Measurements from ENCODE around the gene KIF13A. TPM values are rescaled to one million over a fixed set of nuclear protein-coding genes. Genes with fewer than 3 reads are reported as not detected.

KIF13A gene
- total RNA-seq, 2 donors from 2014 or later = 0.45 TPM; not detected in 1

DNA sequence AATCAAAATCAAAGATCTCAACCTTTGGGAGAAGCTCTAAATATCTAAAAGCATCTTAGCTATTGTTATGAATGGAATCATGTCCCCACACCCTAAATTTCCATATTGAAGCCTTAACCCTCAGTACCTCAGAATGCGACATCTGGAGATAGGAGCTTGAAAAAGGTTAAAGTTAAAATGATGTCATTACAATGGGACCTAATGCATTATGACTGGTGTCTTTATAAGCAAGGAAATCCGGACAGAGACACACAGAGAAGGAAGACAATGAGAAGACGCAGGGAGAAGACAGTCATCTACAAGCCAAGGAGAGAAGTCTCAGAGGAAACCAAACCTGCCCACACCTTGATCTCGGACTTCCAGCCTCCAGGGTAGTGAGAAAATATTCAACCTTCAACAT is 46.1 kb downstream of the KIF13A start:
- Mint-ChIP-seq H3K9me3 (peaks cover 4% of the 10 kb centered on the region), H3K4me3 (no peak overlapping the region), H3K36me3 (ENCODE audit: low read depth) (no peaks in the 10 kb centered on the region), H3K27ac (no peak overlapping the region), H3K4me1 (no peaks in the 10 kb centered on the region), H3K27me3 (peaks cover 29% of the 10 kb centered on the region)
- no peak for ATAC-seq (replicated peaks)

DNA sequence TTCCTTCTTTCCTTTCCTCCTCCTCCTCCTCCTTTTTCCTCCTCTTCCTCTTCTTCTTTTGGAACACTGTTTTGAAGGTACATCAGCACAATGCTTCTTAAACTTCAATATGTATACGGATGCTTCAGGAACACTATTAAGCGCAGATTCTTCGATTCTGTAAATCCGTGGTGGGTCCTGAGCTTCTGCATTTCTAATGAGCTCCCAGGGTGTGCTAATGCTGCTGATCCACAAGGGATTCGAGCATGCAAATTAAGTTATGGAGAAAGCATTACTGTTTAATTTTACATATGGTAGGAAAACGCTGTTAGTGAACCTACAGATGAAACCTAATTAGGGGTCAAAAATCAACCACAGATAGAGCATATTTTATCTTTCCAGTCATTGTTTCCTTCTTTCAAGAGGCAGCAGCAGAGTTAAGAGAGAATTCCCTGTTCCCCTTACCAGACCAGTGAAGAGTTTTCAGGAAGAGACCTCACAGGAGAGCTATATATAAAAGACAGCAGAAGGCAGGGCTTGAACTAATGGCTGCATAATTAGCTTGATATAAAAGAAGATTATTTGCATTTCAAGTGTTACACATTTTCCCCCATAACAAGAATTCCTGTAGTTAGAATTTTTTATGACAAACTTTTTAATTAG is 47.2 kb downstream of the KIF13A start:
- H3K27me3 Mint-ChIP-seq = peaks cover 26% of the 10 kb centered on the region
- ATAC-seq (replicated peaks) = no peak
- H3K9me3 Mint-ChIP-seq = peaks cover 4% of the 10 kb centered on the region

DNA sequence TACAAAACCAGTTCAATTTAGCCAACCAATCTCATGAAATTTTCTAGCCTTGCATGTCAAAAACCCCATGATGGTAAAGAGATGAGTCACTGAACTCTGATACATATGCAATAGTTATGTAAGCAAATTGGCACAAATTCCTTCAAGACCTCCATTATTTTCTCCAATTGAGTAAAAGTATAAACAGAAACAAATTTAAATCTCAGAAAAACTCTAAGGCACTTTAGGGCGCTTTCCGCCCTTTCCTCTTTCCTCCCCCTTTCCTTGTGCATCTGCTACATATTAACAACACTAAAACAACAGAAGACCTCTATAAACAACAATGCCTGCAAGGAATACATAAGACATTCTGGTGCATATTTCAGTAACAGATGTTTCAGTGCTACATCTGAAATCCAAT is 48.5 kb downstream of the KIF13A start:
- Mint-ChIP-seq H3K4me3 (no peak overlapping the region), H3K27me3 (peaks cover 17% of the 10 kb centered on the region), H3K36me3 (ENCODE audit: low read depth) (no peaks in the 10 kb centered on the region), H3K4me1 (no peaks in the 10 kb centered on the region), H3K27ac (no peak overlapping the region), H3K9me3 (peaks cover 4% of the 10 kb centered on the region)
- no peak for ATAC-seq (replicated peaks)

More for the DNA sequence above, 47.2 kb downstream of the KIF13A start:
- Mint-ChIP-seq H3K27ac (no peak overlapping the region), H3K4me3 (no peak overlapping the region), H3K36me3 (ENCODE audit: low read depth) (no peaks in the 10 kb centered on the region), H3K4me1 (no peaks in the 10 kb centered on the region)

DNA sequence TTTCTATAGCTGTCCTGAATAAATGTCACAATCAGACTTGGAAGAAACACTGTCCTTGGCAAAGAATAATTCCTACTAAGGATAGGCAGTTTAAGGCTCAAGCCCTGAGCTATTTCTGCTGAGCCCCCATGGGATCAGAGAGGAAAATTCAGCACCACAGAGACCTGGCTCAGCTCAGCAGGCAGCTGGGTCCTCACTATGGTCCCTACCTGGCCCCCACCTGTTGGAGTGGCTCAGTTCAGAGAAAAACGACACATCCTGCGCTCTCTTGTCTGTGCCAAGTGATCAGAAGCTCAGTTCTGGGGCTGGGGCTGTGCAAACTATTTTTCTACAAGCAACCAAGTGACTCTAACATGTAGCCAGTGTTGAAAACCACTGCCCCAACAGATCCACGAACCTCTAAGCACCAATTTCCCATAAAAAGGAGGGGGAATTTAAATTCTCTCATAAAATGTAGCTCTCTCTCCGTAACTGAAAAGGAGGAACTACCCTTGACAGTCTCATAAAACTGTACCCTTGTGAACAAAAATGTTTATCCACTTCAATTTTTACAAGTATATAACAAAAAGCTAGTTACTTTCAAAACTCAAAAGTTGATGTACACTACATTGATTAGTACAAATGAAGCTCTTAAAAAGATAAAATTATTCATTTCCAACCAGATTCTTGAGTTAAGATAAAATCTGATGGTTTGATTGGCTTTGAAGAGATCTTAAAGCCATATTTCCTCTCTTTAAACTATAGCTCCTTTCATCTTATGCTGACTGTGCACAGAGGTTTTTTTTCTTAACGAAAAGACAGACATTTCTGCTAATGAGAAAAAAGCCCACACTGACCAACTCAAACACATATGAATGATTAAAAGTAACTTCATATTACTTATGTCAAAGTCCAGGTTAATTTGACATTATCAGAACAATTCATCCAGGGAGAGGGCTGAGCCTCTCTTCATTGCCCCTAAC is 52.0 kb downstream of the KIF13A start:
- H3K36me3 Mint-ChIP-seq (ENCODE audit: low read depth) = no peaks in the 10 kb centered on the region
- peaks cover 4% of the 10 kb centered on the region for H3K9me3 Mint-ChIP-seq
- H3K27ac Mint-ChIP-seq = no peak overlapping the region
- peaks cover 21% of the 10 kb centered on the region for H3K27me3 Mint-ChIP-seq
- H3K4me1 Mint-ChIP-seq = no peaks in the 10 kb centered on the region
- no peak for ATAC-seq (replicated peaks)
- no peak overlapping the region for H3K4me3 Mint-ChIP-seq

DNA sequence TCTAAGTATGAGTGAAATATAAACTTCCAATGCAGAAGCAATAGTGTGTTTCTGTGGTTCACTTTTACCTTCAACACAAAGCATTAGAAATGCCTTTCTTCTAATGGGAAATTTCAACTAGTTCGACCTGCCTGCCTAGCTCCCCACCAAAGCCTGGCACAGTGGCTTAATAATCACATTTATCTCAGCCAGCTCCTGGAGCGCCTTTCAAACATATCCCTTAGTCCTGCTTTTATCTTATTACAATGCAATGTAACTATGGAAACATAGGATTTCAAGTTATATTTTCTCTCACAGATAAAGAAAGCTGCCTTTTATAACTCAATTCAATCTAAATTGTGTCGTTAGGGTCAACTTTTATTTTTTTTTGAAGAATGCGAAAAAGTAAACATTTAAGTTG is 53.7 kb downstream of the KIF13A start:
- Mint-ChIP-seq H3K36me3 (ENCODE audit: low read depth) (no peaks in the 10 kb centered on the region), H3K27ac (no peak overlapping the region), H3K4me3 (no peak overlapping the region), H3K4me1 (no peaks in the 10 kb centered on the region), H3K27me3 (peaks cover 11% of the 10 kb centered on the region), H3K9me3 (no peaks in the 10 kb centered on the region)
- no peak for ATAC-seq (replicated peaks)

DNA sequence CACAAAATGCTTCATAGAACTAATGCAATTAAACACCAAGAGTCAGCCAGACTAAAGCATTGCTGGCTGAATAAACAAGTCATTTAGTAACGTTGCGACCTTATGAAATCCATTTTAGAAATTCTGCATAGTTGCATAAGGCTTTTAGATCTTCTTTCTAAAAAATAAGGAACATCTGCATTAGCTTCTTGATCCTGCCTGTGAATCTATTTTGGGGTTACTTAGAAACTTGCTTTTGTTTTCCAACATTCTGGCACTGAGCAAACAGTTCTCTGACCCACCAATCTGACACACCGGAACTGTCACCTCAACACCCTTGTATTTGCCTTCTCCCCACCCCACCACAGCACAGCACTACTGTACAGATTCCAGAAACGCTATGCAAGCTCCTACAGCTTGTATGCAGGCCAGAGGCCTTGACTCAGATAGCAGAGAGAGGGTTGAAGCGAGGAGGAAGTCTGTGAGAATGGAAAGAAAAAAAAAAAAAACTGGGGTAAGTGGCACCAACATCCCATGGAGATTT is 55.0 kb downstream of the KIF13A start:
- H3K9me3 Mint-ChIP-seq = no peaks in the 10 kb centered on the region
- no peak for ATAC-seq (replicated peaks)
- peaks cover 12% of the 10 kb centered on the region for H3K27me3 Mint-ChIP-seq
- H3K36me3 Mint-ChIP-seq (ENCODE audit: low read depth) = no peaks in the 10 kb centered on the region
- H3K27ac Mint-ChIP-seq = no peak overlapping the region
- H3K4me1 Mint-ChIP-seq = no peaks in the 10 kb centered on the region
- H3K4me3 Mint-ChIP-seq = no peak overlapping the region

DNA sequence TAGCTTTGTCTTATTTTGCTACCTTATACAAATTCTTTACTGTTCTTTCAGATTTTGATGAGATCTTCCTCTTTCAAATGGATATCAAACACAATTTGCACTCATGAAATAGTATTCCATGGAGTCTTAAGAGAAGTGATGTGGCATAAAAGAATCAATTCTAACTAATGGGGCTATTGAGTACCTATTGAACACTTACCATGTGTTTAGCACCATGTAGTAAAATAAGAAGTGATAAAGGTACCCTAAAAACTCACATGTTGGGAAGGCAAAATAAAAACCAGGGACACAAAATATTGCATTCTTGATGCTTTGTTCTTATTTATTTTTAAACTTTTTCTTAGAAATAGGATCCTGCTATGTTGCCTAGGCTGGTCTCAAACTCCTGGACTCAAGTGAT is 56.2 kb downstream of the KIF13A start:
- no peak overlapping the region for H3K4me3 Mint-ChIP-seq
- no peak for ATAC-seq (replicated peaks)
- no peaks in the 10 kb centered on the region for H3K36me3 Mint-ChIP-seq (ENCODE audit: low read depth)
- H3K27me3 Mint-ChIP-seq = peaks cover 16% of the 10 kb centered on the region
- no peak overlapping the region for H3K27ac Mint-ChIP-seq
- H3K4me1 Mint-ChIP-seq = no peaks in the 10 kb centered on the region
- H3K9me3 Mint-ChIP-seq = no peaks in the 10 kb centered on the region

DNA sequence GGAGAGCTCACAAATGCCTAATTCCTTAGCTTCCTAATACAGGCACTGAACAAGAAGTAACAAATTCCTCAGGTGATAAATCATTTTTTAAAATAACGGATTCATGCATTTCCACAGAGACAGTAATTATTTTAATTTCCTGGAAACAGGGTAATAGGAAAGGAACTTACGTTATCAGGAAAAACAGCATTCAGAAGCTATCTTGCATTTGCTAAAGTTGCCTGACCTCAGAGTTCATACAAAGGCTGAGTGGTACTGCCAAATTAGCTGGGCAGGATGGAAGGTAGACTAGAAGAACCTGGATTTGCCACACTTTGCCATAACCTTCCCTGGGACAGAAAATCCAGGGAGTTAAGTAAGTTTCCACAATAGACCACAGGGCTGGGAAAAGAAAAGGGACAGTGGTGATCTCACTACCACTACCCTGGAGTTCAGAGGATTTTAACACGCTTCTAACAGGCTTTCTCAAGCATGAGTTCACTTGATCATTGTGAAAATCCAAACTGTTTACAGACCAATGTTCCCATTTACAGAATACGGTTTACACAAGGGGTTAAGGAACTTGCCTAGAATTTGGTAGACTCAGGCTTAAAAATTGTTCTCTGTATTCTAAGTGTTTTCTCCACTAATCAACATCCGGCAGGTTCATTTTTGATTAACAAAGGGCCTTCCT is 57.0 kb downstream of the KIF13A start:
- H3K4me1 Mint-ChIP-seq = no peaks in the 10 kb centered on the region
- ATAC-seq (replicated peaks) = no peak
- H3K4me3 Mint-ChIP-seq = no peak overlapping the region
- H3K27ac Mint-ChIP-seq = no peak overlapping the region
- H3K9me3 Mint-ChIP-seq = no peaks in the 10 kb centered on the region
- no peaks in the 10 kb centered on the region for H3K36me3 Mint-ChIP-seq (ENCODE audit: low read depth)
- peaks cover 16% of the 10 kb centered on the region for H3K27me3 Mint-ChIP-seq

DNA sequence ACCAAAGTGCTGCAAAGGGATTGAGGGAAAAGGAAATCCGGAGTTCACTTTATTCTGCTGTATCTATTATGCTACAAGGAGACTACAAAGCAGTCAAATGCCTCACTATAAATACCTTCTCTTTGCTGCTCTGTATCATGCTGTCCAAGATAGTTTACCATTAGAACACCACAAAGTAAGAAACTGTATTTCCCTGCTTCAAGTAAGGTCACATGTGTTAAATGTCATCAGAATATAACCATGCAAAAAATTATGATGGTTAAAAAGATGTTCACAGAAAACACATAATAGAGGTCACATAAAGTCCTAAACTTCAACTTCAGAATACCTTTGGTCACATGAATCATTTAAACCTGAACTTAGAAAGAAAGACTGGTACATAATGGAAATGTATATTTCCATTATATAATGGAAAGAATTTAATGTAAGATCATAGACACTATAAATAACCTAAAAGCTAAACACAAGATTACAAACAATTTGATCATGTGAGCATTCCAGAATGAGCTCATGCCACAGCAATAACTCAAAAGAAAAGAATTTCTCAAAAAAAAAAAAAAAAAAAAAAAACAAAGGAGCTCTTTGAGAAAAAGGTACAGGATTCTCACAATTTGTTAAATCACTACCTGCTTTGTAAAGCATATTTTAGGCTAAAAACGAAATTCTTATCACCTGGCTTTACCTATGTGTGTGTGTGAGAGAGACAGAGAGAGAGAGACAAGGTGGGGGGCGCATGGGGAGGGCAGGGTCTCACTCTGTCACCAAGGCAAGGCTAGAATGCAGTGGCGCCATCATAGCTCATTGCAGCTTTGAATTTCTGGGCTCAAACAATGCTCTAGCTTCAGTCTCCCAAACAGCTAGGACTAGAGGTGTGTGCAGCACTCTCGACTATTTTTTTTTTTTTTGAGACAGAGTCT is 58.7 kb downstream of the KIF13A start:
- Mint-ChIP-seq H3K36me3 (ENCODE audit: low read depth) (no peaks in the 10 kb centered on the region), H3K27ac (no peak overlapping the region), H3K27me3 (peaks cover 27% of the 10 kb centered on the region), H3K4me3 (no peak overlapping the region), H3K9me3 (no peaks in the 10 kb centered on the region), H3K4me1 (no peaks in the 10 kb centered on the region)
- ATAC-seq (replicated peaks) = no peak

DNA sequence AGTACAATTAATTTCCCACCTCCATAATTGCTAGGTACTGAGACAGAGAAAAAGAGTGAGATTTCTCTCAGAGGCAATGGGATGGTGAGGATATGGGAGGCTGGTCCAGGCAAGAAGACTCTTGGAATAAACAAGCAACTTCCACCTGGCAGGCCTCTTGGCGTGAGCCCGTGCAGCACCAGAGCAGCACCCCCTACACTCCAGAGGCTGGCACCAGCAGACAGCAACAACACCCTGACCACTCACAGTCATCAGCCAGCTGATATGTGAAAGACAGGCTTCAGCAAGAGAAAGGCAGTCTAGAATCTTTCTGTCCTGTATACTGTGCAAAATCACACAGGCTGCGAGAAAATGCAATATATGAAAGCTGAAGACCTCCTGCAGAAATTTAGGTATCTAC is 59.7 kb downstream of the KIF13A start:
- H3K27me3 Mint-ChIP-seq = peaks cover 30% of the 10 kb centered on the region
- H3K27ac Mint-ChIP-seq = no peak overlapping the region
- no peaks in the 10 kb centered on the region for H3K4me1 Mint-ChIP-seq
- H3K9me3 Mint-ChIP-seq = no peaks in the 10 kb centered on the region
- H3K4me3 Mint-ChIP-seq = no peak overlapping the region
- no peaks in the 10 kb centered on the region for H3K36me3 Mint-ChIP-seq (ENCODE audit: low read depth)
- no peak for ATAC-seq (replicated peaks)

DNA sequence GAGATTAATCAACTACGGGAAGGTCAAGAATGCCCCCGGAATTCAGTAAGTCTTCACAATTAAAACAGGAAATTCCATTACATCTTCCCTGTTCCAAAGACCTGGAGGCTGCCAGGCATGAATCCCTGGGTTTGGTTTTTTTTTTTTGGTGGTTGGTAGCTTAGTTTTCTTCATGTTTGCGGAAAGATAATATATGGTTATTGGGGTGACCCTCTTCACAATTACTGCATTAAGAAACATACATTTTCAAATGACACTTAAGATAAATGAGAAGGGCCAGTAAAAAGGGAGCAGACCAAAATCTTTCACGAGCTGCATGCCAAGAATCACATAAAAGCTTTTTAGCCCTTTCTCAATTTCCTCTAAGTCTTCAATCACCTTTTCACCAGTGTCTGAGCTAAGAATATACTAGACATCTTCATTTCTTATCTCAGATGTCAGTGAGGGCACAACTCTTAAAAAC is 64.0 kb downstream of the KIF13A start:
- Mint-ChIP-seq H3K27ac (no peak overlapping the region), H3K36me3 (ENCODE audit: low read depth) (no peaks in the 10 kb centered on the region), H3K4me3 (no peak overlapping the region), H3K9me3 (no peaks in the 10 kb centered on the region), H3K4me1 (no peaks in the 10 kb centered on the region), H3K27me3 (peaks cover 19% of the 10 kb centered on the region)
- no peak for ATAC-seq (replicated peaks)

DNA sequence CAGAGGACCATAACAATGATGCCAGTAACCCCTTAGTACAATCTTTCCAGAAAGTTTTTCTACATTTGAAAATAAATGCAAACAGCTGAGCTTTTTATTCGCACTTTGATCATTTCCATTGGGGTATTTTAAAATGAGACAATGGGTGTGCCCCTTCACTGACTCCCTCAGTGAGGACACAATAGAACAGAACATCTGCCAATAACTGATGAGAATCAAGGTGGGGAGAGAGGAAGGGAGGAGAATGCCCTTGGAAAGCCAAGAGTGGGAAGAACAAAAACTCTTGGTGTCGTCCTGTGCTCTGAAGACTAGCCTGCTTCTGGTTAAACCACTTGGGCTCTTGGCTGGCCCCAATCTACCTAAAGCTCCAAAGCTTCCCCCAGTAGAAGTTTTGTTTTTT is 66.0 kb downstream of the KIF13A start:
- Mint-ChIP-seq H3K9me3 (no peaks in the 10 kb centered on the region), H3K4me1 (no peaks in the 10 kb centered on the region), H3K36me3 (ENCODE audit: low read depth) (no peaks in the 10 kb centered on the region), H3K27ac (no peak overlapping the region), H3K27me3 (peaks cover 14% of the 10 kb centered on the region), H3K4me3 (no peak overlapping the region)
- no peak for ATAC-seq (replicated peaks)

DNA sequence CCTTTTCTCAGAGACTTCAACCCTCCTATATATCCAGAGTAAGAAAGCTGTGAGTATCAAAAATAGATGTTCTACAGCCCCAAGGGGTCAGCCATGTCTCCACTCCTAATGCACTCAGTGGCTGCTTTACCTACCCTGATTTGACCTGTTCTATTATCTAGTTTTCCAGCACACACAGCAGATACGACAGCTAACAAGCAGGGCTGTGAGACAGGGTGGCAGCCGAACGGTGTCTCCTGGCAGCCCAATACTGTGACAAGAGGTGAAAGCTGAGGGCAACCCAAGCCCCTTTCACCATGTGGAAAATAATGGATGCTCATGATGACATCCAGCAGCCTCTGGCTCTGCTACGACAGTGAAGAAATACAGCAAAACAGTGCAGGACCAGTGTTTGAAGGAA is 67.9 kb downstream of the KIF13A start:
- no peaks in the 10 kb centered on the region for H3K36me3 Mint-ChIP-seq (ENCODE audit: low read depth)
- ATAC-seq (replicated peaks) = no peak
- no peak overlapping the region for H3K4me3 Mint-ChIP-seq
- H3K27ac Mint-ChIP-seq = no peak overlapping the region
- H3K4me1 Mint-ChIP-seq = no peaks in the 10 kb centered on the region
- H3K9me3 Mint-ChIP-seq = no peaks in the 10 kb centered on the region
- H3K27me3 Mint-ChIP-seq = peaks cover 7% of the 10 kb centered on the region

Data from activated T-helper 17 cell treated with anti-CD3 and anti-CD28 coated beads, Interleukin-2, amount 50 U/mL, for 72 hours (primary cell).